DOHH2 (cell line): ENCODE results near the gene CEP55.

Experiments used
- EZH2phosphoT487 ChIP-seq: fragments of 200-600 bp; sonication (generic); IDR thresholded peaks from 2 replicates; pipeline ENCODE4 v1.6.1; 2017; ENCODE audit warnings: borderline replicate concordance, mild to moderate bottlenecking, antibody characterized with exemption, low read length, moderate library complexity, mixed read lengths
- TF ChIP-seq, protein P1 (sequence below): fragments of 200-600 bp; sonication (generic); IDR thresholded peaks from one replicate; pipeline ENCODE4 v1.5.1; 2014; ENCODE audit warnings: antibody characterized with exemption, mild to moderate bottlenecking, low read depth, low read length; ENCODE audit not compliant: poor library complexity, severe bottlenecking

DNA sequence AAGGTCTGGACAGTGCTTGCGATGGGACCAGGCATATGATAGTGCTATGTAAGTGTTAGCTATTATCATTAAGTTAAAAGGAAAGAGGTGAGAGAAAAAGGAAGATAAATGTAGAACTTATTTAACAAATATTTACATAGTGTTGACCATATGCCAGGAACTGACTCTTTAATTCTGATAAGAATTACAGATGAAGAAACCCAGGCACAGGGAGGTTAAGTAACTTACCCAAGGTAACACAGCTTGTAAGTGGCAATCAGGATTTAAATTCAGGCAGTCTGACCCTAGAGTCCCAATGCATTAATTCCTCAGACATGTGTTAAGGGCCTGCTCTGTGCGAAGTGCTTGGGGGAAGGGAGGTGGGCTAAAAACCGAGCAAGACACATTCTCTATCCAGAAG is 81.2 kb downstream of the CEP55 start:
- TF ChIP-seq, protein P1, sequence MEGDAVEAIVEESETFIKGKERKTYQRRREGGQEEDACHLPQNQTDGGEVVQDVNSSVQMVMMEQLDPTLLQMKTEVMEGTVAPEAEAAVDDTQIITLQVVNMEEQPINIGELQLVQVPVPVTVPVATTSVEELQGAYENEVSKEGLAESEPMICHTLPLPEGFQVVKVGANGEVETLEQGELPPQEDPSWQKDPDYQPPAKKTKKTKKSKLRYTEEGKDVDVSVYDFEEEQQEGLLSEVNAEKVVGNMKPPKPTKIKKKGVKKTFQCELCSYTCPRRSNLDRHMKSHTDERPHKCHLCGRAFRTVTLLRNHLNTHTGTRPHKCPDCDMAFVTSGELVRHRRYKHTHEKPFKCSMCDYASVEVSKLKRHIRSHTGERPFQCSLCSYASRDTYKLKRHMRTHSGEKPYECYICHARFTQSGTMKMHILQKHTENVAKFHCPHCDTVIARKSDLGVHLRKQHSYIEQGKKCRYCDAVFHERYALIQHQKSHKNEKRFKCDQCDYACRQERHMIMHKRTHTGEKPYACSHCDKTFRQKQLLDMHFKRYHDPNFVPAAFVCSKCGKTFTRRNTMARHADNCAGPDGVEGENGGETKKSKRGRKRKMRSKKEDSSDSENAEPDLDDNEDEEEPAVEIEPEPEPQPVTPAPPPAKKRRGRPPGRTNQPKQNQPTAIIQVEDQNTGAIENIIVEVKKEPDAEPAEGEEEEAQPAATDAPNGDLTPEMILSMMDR: no peak
- no peak for TF ChIP-seq EZH2phosphoT487
